ENCODE data around the gene CHD9.
"Not testable (repeated sequence)": the region's sequence is repeated elsewhere in the genome, so short reads cannot be mapped to it uniquely, and the experiment has no call there.

Gene CHD9, protein sequence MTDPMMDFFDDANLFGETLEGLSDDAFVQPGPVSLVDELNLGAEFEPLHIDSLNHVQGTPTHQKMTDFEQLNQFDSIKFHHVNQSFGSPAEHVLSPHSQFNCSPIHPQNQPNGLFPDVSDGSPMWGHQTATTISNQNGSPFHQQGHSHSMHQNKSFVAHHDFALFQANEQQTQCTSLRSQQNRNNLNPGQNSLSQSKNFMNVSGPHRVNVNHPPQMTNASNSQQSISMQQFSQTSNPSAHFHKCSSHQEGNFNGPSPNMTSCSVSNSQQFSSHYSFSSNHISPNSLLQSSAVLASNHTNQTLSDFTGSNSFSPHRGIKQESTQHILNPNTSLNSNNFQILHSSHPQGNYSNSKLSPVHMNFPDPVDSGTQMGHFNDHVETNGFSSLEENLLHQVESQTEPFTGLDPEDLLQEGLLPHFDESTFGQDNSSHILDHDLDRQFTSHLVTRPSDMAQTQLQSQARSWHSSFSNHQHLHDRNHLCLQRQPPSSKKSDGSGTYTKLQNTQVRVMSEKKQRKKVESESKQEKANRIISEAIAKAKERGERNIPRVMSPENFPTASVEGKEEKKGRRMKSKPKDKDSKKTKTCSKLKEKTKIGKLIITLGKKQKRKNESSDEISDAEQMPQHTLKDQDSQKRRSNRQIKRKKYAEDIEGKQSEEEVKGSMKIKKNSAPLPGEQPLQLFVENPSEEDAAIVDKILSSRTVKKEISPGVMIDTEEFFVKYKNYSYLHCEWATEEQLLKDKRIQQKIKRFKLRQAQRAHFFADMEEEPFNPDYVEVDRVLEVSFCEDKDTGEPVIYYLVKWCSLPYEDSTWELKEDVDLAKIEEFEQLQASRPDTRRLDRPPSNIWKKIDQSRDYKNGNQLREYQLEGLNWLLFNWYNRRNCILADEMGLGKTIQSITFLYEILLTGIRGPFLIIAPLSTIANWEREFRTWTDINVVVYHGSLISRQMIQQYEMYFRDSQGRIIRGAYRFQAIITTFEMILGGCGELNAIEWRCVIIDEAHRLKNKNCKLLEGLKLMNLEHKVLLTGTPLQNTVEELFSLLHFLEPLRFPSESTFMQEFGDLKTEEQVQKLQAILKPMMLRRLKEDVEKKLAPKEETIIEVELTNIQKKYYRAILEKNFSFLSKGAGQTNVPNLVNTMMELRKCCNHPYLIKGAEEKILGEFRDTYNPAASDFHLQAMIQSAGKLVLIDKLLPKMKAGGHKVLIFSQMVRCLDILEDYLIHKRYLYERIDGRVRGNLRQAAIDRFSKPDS (N-terminal part only)

DNA sequence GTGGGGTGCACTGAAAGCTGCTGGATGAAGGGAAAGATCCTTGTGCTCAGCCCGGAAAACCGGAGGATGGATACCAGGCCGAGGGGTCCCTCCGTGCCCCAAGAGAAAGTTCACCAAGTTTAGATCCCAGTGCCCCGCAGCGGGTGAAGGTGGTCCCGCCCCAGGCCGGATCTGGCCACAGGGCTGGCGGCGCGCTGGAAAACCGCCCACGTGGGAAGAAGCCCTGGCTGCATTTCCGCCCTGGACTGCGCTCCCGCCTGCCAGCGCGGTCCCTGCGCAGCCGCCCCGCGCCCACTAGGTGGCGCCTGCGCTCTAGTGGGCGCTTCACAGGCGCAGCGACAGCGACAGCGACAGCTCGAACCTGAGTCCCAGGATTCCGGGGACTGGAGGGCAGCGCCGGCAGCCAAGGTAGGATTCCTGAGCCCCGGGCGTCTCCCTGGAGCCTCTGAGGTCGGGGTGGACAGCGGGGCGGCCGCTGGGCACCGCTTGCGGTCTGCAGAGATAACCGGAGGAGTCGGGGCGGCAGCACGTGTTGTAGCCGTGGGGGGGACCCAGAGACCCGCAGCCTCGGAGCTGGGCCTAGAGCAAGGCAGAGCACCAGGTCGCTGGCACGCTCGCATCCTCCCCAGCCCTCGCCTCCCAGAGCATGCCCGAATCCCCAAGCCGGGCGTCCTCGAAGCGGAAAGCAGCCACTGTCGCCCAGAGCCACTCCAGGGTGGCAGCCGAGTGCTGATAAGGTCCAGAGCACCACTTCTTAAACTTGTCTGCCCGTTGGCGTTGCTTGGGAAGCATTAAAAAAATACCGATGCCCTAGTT, at the start of gene CHD9:
CHD9 (plus strand) TSS at position 322 of the 816 bp plus-strand sequence. CDS start 101,099 bp downstream, outside the sequence.
- DNase-seq, result peak; percentile 59

DNA sequence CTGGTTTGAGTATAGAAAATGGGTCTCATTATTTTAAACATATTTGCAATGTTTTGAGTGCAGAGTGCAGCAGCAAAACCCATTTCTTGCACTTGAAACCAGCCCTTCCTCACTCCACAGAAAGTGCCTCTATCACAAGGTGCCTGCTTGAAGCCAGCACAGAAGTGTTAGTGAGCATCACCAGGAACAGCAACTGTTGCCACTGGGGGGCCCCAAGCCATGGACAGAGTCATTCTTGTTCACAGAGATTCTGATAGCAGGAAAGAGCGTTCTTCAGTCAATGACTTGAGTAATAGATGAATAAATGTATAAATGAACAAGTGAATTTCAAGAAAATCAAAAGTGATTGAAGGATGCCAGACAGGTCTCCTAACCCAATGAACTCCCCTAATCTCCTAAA, 47.7 kb upstream of the CHD9 start:
- no peak for DNase-seq

DNA sequence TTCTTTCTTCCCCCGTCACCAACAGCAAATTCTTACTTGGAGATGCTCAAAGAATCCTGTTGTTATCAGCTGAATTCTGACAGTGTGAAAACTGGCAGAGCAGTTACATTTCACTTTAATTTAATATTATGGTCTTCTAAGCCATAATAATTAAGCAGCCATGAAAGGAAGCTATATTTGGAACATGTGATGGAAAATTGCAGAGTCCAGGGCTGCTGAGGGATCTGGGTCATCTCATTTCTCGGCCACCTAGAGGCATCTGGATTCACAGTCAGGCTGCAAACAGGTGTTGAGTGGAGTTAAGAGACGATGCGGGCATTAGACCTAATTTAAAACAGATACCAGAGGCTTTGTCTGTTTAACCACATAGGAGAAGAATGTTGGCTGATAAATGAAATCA, 40.5 kb upstream of the CHD9 start:
- no peak for DNase-seq

DNA sequence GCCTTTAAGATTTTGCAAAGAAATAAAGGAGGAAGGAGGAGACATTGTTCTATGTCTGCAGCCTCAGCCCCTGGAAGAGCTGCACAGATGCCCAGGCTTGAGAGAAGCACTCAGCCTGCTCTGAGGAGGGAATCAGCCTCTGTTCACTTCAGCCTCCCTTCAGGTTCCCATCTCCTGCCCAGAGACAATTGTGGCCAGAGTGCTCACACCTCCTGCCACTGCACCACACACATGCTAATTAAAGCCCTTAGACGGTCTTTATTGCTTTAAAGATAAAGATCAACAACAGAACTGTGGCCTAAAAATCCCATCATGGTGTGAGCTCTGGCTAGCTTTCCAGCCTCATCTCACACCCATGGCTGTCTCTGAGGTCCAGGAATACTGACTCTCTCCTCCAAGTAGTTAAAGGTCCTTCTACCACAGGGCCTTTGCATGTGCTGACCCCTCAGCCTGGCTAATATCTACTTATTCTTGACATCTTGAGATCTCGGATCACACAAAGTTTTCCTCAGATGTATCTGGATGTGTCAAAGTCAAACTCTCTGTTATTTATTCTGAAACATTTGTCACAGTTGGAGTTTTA, 35.9 kb upstream of the CHD9 start:
- DNase-seq, result no peak

DNA sequence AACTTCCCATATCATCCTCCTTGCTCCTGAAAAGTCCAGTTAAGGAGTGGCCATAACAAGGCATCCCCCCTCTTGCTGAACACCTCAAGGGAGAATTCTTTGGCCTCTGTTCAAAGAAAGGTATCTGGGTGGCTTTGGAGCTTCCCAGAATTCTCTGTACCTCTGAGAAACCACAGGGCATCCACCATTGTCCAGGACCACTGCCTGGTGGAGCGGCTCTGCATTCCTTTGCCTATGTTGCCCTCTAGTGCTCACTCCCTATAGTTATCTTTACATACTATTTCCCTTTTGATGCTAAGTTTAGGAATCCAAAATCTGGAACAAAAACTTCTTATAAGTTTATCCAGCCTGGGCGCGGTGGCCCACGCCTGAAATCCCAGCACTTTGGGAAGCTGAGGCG, 32.4 kb upstream of the CHD9 start:
- DNase-seq, result no peak

DNA sequence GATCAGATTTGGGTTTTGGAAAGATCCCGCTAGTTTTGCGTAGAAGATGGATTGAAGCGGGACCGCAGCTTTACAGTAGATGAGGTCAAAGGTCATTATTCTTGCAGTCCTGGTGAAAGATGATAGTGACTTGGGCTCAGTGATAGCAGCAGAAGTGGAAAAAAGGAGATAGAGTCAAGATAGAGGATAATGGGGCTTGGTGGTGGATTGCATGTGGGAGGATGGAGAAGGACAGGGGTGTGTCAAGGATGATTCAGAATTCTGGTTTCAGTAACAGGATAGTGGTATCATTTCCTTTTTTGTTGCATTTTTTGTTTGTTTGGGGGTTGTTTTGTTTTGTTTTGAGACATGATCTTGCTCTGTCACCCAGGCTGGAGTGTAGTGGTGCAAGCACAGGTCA, 30.7 kb upstream of the CHD9 start:
- no peak for DNase-seq

DNA sequence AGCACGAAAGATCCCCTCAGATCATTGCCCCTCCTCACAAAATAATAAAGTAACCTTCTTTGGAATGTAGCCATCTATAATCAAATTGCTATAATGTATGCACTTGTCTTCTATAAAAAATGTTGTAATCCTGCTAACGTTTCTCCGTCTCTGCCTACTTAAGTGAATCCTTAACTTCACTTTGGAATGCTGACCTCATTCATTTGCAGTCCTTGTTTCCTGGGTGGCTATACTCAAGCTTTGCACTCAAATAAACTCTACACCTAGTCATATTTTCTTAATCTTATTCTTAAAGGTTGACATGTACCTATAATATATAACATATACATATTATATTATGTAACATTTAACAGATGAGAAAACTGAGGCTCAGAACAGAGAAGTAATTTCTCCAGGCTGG, 24.8 kb upstream of the CHD9 start:
- no peak for DNase-seq

DNA sequence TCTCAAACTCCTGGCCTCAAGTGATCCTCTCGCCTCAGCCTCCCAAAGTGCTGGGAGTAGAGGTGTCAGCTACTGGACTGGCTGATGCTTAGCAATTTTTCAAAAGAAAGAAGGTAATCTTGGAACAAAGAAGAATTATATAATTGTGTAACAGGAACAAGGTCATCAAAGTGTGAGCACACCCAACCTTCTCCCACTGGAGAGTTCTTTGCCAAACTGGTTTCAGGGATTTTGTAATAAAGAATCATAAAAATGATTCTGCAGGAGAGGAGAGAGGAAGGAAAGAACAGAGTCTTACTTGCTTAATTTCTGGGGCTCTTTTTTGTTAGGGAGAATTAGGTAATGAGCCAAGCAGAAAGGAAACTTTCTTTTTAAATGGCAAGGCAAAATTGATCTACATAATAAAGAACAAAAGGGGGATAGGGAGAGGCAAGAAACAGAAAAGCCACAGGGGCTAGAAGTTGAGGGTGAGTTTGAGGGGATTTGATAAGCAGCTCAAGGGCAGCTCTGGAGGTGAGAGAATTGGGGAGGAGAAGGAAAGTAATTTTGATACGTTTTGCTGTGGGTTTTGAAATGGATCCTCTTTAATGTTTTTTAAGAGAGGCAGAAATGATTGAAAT, 23.4 kb upstream of the CHD9 start:
- no peak for DNase-seq

DNA sequence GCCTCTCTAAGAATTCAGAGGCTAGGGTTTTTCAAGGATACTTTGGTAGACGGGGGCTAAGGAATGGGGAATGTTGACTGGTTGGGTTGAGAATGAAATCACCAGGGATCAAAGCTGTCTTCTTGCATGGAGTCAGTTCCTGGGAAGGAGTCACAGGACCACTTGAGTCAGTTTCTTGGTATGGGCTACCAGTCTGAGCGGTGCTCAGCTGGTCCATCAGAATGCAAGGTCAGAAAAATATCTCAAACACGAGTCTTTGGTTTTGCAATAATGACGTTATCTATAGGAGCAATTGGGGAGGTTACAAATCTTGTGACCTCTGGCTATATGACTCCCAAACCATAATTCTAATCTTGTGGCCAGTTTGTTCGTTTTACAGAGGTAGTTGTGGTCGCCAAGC, 20.5 kb upstream of the CHD9 start:
- DNase-seq, result no peak

DNA sequence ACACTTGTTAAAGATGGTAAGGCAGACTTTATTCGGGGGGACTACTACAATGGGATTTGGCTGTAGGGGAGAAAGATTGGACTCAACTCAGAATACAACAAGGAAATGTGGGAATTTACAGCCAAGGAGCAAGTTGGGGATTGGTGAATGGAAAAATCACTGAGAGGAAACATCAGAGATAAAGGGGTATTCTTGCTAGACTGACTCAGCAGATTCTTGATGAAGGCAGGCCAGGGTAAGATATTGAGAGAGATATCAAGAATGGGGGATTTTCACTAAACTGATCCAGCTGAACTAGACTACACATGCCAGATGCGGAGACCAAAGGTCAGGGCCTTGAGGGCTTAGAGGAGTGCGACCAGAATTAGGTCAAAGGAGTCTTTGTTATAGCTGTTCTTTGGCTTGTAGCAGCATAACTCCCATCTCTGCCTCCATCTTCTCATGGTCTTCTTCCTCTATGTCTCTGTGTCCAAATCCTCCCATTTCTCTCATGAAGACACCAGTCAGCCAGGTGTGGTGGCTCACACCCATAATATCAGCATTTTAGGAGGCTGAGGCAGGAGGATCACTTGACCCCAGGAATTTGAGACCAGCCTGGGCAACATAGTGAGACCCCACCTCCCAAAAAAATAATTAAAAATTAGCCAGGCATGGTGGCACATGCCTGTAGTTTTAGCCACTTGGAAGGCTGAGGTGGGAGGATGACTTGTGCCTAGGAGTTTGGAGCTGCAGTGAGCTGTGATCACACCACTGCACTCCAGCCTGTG, 19.4 kb upstream of the CHD9 start:
- DNase-seq, result no peak

DNA sequence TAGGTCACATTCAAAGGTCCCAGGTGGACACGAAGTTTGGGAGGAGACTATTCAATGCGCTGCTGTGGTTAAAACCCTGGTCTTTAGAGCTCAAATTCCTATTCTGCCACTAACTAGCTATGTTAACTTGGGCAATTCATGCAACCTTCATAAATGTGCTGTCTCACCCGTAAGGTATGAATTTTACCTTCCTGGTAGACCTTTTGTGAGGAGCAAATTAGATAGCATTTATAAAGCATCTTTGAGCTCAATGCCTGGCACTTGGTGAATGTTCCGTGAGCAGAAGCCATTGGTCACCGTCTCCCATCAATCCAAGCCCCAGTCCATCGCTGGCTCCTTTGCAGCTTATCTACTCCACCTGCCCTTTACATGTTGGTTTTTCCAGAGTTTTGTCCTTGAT, 18.7 kb upstream of the CHD9 start:
- DNase-seq, result no peak

DNA sequence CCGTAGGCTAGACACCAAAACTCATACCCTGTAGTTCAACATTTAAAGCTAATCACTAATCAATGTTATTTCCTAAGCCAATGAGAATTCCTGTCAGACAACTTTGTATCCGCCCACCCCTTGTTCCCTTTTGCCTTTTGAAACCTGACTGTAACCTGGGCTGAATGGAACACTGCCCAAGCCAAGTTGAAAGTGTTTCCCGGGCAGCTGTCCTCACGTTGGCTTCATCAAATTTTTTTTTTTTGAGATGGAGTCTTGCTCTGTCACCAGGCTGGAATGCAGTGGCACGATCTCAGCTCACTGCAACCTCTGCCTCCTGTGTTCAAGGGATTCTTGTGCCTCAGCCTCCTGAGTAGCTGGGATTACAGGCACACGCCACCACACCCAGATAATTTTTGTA, 18.1 kb upstream of the CHD9 start:
- DNase-seq, result not testable (repeated sequence)

DNA sequence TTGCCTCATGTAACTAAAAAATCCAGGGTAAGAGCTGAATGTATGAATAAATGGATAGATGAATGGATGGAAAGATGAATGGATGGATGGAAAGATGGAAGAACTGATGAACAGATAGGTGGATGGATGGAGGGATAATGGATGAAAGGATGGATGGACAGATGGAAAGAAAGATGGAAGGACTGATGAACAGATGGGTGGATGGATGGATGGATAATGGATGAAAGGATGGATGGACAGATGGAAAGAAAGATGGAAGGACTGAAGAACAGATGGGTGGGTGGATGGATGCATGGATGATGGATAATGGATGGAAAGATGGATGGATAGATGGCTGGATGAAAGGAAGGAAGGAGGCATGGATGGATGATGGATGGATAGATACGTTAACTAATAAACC, 14.0 kb upstream of the CHD9 start:
- no peak for DNase-seq

DNA sequence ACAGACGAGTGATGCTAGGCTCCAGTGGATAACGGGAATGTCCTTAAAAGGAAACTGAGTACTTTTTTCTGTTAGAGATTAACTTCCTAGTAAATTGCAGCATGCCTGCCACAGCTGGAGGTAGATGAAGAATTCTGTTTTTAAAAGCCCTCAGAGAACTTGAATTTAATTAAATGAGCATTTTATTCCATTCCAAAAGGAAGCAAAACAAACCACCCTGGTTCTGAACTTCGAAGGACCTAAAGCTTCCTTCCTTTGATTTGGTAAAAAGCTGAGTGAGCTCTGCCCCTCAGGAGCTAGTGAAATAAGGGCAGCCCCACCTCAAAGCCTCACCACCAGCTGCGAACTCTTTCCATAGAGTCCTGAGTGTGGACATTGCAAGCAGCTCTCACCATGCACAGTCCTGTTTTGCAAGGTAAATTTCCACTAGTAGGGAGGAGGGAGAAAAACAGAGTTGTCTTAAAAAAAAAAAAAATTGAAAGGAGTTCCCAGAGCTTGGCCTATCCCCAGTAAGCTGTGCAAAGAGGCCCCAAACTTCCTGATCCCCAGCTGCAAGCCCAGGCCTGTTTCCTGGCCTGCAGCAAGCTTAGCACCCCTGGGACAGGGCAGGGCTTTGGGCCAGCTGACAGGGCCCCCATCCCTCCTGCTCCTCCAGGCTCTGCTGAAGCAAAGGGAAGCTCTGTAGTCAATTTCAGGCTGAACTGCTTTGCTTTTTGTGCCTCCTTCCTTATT, 13.3 kb upstream of the CHD9 start:
- DNase-seq, result peak; percentile 40

DNA sequence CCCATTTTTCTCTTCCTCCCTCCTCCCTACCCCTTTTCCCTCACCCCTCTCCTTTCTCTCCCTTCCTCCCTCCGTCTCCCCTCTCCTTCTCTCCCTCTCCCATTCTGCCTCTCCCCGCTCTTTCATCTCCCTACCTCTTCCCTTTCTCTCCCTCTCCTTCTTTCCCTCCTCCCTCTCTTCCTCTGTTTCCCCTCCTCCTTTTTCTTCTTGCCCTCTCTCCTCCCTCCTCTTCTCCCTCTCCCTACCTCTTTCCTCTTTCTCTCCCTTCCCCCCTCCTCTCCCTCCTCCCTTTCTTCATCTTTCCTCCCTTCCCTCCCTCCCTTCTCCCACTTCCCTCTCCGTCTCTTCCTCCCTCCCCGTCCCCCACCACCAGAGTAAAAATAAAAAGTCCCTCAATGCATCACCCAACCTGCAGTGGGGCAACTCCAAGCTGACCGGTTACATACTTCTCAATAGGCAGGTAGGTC, 12.5 kb upstream of the CHD9 start:
- DNase-seq, result no peak

DNA sequence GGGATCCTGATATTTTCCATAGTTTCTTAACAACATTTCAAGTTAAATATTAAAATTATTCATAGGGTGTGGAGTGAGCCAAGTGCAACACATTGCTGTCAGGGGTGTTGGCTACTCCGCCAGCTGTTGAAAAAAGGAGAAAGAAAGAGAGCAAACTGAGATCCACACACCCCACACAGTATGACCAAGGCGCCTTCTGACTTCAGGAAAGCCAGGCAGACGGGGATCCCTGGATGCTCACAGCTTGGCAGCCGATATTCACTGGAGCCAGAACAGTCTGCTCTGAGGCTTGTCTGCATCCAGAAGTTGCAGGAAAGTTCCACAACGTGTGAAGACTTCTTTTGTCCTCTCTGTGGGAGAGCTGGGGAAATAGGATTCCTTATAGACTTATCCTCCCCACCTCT, 11.4 kb upstream of the CHD9 start:
- DNase-seq, result no peak

DNA sequence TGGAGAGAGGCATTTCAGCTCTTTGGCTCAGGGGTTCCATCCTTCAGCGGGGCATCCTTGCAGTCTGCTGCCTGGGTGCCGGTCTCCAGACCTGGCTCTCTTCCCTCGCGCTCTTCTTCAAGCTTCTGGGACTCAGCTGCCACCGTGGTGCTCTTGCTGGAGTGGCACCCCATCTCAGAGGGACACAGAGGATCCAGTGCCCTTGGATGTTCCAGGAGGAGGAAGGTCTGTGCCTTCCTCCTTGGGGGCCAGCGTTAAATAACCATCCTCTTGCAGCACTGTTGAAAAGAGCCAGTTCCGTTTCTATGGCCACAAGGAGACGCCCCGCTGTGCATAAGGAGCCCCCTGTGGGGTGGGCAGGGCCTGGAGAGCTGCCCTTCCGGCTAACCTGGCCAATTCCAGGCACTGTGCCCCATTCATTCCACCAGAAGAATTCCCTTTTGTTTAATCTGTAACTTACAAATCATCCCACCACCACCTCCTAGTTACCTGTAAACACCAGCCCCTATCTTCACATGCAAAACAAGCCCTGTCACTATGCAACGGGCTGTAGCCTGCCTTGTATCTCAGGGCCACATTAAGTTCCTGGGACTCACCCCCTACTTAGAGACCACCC, 10.7 kb upstream of the CHD9 start:
- no peak for DNase-seq

DNA sequence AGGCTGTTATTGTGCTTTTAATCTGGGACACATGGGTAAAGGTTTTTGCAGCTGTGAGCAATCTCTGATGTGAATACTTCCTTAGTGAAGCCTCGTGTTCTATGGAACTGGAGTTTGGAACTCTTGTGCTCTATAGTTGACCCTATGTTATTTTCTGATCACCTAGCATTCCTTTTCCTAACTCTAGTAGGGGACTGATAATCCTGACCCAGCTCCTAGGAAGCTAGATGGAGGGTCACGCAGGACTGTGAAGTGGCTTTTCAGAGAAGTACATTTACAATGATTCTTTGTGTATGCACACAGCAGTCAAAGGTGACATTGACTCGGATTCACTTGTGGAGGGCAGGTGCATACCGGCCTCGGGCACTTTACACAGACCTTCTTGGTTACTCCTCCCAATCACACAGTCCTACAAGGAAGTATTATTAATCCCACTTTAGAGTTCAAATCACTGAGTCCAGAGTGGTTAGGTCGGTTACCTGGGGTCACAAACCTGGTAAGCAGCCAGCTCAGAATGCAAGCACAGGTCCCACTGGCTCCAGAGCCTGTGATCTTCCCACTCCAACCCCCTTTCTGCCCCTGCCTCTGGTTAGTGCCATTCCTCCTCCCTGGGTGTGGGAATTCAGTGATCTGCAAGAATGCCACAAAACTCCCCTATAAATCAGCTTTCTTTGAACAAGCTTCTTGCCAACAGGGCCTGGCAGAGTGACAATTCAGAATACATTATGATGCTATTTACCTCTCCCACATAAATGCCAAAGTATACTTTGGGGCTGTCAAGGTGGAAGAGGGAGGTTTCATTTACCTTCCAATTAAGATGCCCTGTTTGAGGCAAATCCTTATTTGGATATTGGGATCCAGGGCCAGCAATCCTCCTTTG, 9.2 kb upstream of the CHD9 start:
- DNase-seq, result no peak
